ENCODE results near the gene ADCY7.

ADCY7 gene

DNA sequence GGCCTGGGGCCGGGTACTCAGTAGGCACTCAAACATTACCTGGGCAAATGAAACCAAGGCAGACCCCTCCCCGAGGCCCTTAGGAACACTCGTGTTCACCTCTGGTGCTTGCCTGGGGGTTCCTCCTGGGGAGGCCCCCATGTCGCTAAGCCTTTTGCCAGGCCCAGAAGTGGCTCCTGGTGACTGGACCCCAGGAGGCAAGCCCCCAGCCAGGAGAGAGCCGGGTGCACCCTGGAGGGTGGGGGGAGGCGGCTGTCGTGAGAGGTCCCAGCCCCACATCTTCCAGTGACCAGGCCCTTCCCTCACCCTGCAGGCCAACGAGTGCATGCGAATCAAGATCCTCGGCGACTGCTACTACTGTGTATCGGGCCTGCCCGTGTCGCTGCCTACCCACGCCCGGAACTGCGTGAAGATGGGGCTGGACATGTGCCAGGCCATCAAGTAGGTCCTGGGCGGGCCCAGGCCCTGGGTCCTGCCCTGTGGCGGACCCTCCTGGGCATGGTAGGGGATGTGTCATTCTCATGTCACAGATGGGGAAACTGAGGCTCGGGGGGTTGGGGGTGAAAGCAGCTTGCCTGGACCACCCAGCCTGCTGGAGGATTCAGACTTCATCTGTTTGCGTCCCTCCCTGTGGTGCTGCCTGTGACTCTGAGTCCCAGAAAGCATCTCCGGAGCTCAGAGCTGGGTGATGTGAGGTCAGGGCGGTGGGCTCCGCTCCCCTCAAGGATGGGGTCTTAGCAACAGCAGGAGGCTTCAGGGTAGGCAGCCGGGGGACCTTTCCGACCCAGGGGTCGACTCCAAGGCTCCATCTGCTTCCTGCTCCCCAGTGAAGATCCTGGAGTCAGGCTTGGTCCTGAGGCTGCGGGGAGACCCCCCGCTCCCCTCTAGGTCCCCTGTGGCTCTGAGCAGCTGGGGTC, 32.5 kb downstream of the ADCY7 start:
- DNase-seq (ENCODE audit: low read depth in 3 of 3): no peak

DNA sequence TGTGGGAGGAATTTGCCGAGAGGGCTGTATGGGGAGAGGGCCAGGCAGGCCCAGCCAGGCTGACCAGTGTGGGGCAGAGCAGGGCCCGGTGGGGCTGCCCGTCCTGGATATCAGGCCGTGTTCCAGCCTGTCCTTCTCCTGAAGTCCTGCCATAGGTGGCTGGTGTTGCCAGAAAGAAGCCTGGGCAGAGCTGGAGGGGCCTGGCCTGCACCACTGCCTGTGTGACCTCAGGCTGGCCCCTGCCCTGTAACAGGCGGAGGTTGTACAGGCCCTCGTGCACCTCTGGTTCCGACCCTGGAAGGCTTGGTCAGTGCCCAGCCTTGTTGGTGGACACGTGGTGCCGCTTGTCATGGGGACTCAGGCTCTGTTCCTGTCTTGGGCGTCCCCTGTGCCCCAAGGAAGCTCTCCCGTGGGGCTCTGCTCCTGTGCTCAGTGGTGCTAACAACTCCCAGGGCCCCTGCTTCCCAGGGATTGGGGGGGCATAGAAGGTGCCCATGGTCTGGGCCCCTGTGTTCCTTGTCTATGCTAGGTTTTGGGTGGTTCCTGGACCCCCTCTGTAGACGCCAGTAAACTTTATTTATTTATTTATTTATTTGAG, 33.3 kb downstream of the ADCY7 start:
- DNase-seq (ENCODE audit: low read depth in 3 of 3): no peak

DNA sequence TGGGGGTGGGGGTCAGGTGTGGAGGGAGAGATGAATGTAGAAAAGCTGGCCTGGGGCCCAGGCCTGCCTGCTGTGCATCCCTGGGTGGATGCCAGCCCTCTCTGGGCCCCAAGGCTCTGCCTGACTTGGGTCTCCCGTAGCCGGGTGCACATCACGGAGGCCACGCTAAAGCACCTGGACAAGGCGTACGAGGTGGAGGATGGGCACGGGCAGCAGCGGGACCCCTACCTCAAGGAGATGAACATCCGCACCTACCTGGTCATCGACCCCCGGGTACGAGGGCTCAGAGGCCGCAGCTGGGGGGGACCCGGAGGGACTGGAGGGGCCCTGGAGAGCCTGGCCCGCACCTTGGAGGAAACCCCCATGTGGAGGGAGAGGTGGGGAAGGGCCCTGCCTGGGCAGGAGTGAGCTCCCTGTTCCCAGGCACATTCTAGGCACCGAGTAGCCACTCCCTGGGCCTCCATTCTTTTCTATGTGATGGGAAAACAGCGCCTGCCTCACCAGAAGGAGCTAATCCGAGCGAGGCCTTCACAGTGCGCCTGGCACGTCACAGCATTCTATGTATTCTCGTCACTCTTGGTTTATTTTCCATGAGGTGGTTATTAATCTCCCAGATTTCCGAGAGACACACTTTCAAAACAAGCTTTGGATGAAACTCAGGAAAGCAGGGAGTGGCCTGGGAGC, 34.7 kb downstream of the ADCY7 start:
- no peak for DNase-seq (ENCODE audit: low read depth in 3 of 3)

DNA sequence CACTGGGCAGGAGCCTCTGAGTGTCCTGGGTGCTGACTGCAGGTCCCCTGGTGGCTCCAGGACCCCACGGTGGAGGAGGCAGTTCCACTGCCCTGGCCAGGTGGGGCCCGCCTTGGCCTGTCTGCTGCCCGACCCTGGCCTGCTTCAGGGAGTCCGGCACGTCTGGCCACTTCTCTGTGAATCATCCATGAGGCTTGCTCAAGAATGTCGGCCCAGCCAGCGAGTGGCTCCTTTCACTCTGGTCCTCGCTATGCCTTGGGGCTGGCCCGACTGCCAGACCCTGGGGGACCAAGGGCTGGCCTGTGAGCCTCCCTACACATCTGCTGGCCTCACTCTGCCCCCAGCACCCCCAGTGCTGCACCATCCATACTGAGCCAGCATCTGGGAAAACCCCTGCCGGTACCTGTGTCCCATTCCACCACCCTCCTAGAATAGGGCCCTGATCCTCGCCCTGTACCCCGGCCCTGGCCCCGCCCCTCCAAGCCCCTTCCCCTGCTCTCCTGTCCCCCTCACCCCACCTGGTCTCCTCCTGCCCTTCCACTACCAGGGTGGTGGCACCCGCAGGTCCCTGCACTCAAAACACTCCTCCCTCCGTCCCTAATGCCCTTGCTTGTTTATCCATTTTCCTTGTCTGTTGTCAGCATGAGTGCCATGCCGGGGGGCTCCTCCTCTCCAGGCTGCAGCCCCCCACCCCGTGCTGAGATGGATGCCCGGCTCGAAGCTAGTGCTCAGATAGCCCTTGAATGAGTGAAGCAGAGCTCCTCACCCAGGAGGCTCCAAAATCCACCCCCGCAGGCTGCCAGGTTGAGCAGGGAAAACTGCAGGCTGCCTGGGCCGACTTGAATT, 35.5 kb downstream of the ADCY7 start:
- DNase-seq (ENCODE audit: low read depth in 3 of 3): no peak

DNA sequence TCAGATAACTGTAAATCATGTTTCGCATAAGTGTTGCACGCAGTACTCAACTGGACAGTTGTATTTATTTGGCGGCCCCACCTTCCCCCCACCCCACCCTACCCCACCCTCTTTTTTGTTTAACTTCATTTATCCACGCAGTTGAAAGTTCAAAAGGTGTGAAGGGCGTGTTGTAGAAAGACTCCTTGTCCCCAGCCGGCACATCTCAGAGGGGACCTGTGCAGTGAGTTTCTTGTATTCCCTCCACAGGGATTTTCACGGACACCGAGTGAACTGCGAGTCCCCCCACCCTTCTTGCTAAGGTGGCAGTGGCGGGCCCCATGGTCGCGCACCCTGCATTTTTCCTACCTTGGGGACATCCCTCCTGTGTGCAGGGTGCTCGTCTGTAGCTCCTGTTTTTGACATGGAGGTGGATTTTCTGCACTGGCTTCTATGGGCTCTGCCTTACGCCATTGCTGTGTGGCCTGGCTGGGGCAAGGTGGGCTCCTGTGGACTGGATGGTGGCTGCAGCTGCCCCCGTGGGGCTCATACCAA, 36.2 kb downstream of the ADCY7 start:
- no peak for DNase-seq (ENCODE audit: low read depth in 3 of 3)

DNA sequence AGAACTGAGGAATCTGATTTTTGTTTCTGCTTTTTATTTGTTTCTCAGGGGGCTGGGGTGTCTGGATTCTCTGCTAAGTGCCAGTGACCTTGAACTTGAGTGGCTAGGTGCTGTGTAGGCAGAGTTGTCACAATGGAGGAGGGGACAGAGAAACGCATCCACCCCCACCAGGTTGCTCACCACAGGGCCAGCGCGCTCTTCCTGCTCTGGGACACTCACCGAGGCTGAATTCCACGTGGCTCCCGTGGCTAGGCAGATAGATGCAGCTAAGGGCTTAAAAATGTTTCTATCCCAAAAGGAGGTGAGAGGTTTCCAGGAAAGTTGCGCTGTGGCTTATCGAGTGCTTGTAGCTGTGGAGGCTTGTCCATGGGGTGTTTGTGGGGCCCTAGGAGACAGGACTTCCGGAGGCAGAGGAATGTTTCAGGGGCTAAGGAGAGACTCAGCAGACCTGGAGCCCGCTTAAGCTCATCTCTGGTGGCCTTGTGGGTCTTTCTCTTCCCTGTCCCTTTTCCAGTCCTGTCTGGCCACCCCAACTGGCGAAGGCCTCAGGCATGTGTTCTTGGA, 36.8 kb downstream of the ADCY7 start:
- no peak for DNase-seq (ENCODE audit: low read depth in 3 of 3)

DNA sequence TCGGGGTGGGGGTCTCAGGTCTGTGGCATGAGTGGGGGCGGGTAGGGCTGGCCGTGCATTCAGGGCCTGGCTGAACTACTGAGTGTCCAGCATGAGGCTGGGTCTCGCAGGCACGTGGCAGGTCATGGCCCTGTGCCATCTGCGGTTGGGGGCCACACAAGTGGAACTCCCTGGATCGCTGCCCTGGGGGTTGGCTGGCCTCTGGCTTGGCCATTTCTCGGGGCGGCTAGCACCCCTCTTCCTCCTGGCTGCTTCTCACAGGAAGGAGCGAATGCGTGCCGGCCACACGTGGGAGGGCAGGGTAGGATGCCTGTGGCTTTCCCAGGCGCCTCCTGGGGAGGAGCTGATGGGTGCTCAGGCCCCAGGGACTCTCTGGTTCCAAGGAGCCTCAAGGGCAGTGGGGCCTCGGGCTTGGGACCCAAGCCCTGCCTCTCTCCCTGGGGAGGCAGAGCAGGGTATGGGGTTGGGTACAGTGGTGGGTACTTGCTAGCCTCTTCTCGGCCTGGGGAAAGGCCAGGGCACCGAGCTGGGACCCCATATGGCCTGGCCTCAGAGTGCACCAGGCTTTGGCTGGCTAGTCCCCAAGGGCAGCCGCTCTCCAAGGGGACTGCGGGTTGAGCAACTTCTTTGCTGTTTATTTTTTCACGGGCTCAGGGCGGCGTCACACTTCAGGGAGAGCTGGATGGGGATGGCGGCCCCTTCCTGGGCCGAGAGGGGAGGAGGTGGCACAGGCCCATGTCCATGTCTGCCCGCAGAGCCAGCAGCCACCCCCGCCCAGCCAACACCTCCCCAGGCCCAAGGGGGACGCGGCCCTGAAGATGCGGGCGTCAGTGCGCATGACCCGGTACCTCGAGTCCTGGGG, 37.5 kb downstream of the ADCY7 start:
- DNase-seq (ENCODE audit: low read depth in 3 of 3): no peak

DNA sequence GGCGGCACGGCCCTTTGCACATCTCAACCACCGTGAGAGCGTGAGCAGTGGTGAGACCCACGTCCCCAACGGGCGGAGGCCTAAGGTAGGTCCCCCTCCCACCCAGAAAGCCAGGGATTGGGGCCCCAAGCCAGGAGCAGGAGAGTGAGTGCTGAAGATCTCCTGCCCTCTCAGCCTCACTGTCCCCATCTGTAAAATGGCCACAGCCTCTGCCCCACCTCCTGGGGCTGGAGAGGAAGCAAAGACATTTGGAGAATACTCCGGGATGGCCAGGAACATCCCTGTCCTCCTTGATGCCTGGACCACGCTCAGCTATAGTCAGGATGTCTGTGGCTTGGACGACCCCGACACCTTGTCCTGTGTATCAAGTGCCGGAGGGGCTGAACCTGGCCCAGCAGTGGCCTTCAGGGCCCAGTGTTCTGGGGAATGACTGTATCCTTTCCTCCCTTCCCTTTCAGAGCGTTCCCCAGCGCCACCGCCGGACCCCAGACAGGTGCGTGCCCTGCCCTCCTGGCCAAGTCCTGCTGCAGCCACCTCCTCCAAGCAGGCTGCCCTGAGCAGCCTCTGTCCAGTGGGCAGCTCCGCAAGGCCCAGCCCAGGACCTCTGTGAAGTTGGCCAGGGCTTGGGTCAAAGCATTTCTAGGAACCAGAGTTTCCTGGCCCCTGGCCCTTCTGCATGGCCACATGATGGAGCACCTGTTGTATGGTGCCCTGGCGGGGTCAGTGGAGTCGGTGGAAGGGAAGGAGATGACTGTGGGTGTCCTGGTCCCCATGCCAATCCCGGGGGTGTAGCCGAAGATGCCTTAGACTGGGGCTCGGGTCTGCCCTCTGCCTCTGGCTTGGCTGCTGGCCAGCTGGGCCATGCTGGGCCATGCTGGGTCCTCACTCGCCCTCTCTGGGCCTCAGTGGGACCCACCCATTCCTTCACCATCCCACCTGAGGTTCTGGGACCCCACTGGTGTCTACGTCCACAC, 38.4 kb downstream of the ADCY7 start:
- DNase-seq (ENCODE audit: low read depth in 3 of 3): no peak

DNA sequence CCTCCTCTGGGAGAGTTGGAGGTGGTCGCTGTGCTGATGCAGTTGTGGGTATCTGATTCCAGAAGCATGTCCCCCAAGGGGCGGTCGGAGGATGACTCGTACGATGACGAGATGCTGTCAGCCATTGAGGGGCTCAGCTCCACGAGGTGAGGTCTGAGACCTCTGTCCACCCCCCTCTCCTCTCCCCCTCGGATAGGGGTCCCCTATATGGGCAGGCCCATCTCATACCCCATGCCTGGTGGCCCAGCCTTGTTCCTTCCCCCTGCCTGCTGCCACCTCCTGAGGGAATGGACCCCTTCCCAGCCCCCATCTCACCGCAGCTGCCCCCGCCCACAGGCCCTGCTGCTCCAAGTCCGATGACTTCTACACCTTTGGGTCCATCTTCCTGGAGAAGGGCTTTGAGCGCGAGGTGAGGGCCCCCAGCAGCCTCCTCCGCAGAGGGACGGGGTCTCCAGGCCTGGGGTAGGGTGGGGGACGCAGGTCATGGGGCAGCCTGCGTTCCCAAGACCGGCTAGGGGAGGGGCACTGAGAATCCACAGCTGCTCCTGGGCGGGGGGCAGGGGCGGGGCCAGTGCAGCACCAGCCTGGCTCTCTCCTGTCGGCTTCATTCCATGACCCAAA, 39.2 kb downstream of the ADCY7 start:
- no peak for DNase-seq (ENCODE audit: low read depth in 3 of 3)

DNA sequence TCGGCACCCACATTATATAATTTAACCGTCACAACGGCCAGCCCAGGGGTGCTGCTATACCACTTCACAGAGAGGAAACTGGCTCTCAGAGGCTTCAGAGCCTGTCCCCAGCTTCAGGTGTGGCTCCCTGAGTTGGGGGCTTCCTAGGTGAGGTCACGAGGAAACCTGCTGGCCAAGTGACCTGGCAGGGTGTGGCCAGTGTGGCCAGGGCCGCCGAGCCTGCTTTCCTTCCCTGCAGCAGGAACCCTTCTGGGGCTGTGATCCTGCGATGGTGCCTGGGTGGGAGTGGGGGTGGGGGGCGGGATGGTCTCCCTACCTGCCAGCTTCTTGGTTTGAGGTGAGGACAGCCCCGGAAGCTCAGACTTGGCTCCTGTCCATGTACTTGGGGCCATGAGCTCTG, 39.9 kb downstream of the ADCY7 start:
- no peak for DNase-seq (ENCODE audit: low read depth in 3 of 3)

DNA sequence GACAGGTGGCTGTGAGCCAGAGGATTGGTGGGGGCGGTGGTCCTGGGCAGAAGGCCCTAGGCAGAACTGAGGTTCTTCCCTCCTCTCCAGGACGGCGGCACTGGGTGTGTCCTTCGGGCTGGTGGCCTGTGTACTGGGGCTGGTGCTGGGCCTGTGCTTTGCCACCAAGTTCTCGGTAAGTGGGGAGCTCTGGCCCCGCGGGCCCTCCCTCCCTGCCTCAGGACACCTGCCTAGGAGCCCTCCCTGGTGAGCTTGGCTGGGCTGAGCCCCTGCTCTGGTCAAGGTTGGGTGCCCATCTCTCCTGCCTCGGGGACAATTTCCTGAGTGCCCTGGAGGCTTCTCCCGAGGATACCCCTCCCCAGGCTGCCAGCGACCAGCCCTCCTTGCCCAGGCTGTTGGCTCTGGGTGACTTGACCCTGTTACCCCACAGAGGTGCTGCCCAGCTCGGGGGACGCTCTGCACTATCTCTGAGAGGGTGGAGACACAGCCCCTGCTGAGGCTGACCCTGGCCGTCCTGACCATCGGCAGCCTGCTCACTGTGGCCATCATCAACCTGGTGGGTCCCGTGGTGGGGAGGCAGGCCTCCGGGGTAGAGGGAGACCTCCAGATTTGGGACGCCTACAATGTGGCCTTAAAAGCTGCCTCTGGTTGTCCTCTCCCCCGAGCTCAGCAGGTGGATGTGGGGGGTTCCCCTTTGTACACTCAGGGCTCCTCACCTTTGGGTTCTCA, 42.0 kb downstream of the ADCY7 start:
- DNase-seq (ENCODE audit: low read depth in 3 of 3): no peak

DNA sequence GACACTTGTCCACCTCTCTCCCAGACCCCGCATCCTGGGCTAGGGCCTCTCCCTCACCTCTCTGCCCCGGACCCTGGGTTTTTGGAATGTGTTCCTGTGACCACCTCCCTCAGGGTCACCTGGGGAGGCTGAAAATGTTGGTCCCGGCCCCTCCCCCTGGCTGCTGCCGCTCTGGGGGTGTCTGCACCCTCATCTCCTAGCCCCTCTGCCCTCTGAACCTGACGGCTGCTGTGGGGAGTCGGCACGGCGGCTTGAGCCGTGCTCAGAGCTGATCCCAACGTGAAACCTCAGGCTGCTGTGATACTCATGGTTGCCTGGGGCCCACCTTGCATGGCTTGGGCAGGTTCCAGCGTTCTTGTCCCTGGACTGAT, 42.8 kb downstream of the ADCY7 start:
- no peak for DNase-seq (ENCODE audit: low read depth in 3 of 3)

DNA sequence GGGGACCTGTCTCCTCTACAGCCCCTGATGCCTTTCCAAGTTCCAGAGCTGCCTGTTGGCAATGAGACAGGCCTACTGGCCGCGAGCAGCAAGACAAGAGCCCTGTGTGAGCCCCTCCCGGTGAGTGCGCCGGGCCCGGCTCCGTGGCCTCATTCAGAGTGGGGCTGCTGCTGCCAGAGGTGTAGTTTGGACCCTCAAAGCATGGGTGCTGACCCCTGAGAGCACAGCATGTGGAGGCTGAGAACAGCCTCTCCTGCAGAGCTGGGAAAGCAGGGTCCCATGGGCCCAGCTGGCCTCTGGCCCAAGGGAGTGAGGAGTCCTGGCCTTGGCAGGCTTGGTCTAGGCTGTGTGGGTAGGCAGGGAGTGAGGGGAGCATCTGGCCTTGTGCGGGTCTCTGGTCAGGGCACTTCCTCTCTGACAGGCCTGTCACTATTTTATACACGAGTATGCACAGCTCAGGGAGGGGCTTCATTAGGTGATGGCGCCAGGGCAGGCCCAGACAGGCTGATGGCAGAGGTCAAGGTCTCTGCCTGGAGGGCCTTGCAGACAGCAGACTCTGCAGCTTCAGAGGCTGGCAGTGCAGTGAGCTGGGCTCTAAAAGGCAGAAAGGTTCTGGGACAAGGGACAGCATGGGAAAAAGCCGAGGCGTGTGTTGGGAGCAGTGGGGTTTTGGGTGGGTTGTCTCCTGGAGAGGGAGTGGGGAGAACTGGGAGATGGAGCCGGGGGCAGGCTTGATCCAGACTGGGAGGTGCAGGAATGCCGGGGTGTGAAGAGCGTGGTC, 43.4 kb downstream of the ADCY7 start:
- DNase-seq (ENCODE audit: low read depth in 3 of 3): no peak

DNA sequence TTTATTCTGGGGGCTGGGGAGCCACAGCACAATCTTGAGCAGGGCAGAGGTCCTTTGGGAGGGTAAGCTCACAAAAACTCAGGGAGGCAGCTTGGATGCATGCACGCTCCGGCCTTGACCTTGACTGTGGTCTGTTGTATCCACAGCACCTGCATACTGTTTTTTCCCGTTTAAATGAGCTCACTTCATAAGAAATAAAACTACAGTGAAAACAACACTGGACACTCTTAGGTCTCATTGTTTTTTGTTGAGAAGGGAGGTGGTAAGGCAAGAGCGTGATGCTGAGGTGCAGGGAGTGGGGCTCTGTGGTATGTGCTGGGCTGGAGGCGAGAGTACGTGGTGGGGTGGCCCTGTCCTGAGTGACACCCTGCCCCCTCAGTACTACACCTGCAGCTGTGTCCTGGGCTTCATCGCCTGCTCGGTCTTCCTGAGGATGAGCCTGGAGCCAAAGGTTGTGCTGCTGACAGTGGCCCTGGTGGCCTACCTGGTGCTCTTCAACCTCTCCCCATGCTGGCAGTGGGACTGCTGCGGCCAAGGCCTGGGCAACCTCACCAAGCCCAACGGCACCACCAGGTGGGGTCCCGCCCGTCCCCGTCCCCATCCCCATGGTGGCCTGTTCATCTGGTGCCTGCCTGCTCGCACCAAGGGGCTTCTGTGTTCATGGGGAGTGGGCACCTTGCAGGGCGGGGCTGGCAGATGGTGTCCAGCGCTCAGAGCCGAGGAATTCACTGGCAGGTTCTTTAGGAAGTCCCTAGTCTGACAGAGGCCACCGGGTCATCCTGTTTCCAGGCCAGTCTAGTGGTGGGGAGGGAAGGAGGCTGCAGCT, 44.2 kb downstream of the ADCY7 start:
- DNase-seq (ENCODE audit: low read depth in 3 of 3): no peak

DNA sequence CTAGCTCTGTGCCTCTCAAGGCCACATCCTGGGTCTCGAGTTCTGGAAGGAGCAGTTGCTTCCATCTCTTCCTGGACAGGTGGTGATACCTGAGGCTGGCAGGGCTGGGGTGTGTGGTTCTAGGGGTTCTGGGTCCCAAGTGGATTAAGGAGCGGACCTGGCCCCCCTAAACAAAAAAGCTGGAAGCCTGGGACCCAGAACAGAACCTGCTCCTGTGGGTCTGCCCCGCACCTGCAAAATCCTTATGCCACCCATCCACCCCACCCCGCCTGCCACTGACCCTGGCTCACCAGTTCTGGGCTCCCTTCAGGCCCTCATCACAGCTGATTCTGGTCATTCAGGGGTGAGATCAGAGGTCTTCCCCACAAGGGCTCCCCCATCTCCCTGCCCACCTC, 44.8 kb downstream of the ADCY7 start:
- no peak for DNase-seq (ENCODE audit: low read depth in 3 of 3)

DNA sequence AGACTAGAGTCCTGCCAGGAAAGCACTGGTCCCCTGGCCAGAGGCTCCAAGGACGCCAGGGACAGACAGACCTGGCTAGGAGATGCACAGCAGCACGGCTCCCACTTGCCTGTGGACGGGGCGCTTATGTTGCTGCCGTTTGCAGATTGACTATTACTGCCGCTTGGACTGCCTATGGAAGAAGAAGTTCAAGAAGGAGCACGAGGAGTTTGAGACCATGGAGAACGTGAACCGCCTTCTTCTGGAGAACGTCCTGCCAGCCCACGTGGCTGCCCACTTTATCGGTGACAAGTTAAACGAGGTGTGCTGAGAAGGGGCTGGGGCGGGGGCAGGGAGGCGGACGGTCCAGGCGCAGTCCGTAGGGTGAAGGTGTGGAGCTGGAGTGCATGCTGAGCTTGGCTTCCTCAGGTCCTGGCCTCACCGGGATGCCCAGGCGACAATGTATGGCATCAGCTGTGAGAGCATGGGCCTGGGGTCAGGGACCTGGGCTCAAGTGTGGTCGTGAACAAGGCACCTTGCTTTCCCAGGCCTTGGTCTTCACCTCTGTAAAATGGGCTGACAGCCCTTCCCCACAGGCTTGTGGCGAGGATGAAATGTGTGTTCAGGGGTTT, 45.6 kb downstream of the ADCY7 start:
- DNase-seq (ENCODE audit: low read depth in 3 of 3): no peak

Measured in stimulated activated CD4-positive, alpha-beta T cell treated with anti-CD3 and anti-CD28 coated beads, TNF-alpha, amount 100 ng/mL, for 48 hours (primary cell).